Dedifferentiated amniotic fluid mesenchymal stem cell (primary cell): ENCODE measurements around the gene MRPL12.

Experiments used
- DNase-seq: peaks from one replicate; pipeline ENCODE4 v3.0.0-alpha.2; 2016; ENCODE audit errors: extremely low spot score

Gene MRPL12

DNA sequence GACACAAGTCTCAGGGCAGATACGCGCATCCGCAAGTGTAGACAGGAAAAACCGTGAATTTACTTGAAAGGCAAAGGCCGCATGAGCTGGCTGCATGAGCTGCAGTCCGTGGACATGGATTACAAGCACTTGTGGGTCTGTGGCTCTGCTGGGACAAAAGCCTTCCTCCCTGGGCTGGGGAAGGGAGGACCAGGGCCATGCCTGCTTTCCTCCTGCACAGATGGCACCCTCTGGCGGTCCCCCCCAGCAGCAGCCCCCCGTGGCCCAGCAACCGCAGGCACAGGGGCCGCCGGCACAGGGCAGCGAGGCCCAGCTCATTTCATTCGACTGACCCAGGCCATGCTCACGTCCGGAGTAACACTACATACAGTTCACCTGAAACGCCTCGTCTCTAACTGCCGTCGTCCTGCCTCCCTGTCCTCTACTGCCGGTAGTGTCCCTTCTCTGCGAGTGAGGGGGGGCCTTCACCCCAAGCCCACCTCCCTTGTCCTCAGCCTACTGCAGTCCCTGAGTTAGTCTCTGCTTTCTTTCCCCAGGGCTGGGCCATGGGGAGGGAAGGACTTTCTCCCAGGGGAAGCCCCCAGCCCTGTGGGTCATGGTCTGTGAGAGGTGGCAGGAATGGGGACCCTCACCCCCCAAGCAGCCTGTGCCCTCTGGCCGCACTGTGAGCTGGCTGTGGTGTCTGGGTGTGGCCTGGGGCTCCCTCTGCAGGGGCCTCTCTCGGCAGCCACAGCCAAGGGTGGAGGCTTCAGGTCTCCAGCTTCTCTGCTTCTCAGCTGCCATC lies 1.7 kb upstream of the MRPL12 start:
- no peak for DNase-seq

- DNase-seq, result no peak
Observed at GRCh38 chr17:81703747-81704654, 834 bp downstream of the MRPL12 start.

DNA sequence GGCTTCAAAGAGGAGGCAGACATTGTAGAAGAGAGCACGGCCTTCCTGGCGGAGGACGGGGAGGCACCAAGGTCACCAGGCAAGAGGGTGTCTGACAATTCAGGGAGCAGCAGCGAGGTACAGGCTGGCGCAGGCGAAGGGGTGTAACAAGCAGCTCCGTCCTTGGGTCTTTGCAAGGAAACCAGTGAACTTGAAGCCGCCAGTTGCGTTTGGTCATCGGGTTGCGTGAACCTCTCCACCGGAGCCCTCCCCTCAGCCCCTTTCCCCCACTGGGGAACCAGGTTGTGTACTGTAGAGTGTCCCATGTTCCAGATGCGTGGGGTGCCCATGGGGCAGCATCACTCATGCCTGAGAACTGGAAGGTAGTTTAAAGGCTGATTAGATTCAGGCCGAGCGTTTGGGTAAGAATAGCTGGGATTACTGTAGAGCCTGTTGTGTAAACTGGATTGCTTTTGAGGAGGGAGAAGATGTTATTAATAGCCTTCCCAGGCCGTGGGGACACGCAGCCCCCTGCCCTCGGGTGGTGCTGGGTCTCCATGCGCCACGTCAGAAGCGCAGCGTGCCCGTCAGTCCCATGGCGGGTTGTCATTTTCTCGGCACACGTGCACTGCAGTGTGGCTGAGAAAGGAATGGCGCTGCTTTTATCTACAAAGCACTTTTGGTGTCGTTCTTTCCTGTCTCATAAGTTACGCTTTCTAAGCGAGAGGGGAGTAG lies 2.5 kb downstream of the MRPL12 start:
- DNase-seq, result no peak

- DNase-seq, result no peak
Observed at GRCh38 chr17:81706232-81706611, 3.1 kb downstream of the MRPL12 start.

GRCh38 chr17:81706757-81707624 lies 3.8 kb downstream of the MRPL12 start:
- DNase-seq, result no peak

- no peak for DNase-seq
Observed at GRCh38 chr17:81707725-81708646, 4.8 kb downstream of the MRPL12 start.

- no peak for DNase-seq
Observed at GRCh38 chr17:81708739-81709185, 5.6 kb downstream of the MRPL12 start.

DNA sequence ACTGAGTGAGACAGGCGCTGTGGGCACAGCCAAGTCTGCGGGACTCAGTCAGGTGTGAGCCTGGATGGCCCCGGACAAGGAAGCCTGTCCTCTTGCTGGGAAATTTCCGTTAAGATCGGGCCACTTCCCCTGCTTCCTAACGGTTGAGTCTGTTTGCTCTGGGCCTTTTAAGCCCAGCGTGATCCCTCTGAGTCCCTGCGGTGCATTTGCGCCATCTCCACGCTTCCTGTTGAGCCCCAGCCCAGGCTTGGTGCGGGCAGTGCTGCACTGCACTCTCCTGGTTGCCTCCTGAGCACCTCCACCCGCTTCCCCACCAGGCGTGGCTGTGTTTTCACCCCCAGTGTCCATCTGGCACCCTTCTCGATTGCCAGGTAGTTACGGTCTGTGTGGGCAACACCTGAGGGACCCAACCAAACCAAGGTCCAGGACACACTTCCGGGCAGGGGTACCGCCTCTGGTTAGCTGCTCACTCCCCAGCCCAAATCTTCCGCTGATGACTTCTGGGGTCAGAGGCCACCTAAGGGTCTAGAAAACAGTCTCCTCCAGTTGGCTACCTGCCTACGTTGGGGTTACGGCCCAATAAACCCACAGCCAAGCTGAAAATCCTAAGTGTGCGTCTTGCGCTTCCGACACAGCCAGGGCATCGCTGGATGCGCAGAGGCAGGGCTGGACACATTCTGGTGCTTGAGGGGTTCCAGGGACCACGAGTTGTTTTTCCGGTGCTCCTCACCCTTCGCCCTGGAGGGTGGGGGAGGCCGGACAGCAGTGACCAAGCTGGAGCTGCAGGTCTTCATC lies 7.5 kb downstream of the MRPL12 start:
- no peak for DNase-seq

GRCh38 chr17:81711814-81712467 lies 8.8 kb downstream of the MRPL12 start, which contains the start of gene SLC25A10:
Gene SLC25A10, plus strand, starts transcription at chr17:81712284. Its CDS starts 143 bp downstream, at chr17:81712427.
- DNase-seq, result peak; percentile 22

DNA sequence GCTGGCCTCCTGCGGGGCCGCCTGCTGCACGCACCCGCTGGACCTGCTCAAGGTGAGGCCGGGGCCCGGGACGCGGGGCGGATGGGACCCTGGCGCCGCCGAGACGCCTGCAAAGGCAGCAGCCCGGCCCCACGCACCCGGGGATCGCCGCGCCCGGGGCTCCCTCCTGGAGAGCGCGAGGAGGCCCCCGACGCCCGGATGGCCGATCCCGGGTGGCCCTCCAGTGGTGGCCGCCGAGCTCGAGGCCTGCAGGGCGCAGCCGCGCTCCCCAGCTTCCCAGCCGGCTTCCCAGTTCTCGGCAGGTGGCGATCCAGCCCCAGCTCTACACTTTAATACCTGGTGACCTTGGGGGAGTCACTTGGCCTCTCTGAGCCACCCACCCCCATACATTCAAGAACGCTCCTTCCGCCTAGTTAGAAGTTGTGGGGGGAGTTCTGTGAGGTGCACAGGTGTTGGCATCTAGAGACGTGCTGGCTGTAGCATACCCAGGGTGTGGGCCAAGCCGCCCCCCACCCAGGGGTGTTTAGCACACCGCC lies 9.4 kb downstream of the MRPL12 start:
- DNase-seq, result no peak

GRCh38 chr17:81713004-81713555 lies 9.9 kb downstream of the MRPL12 start:
- no peak for DNase-seq

DNA sequence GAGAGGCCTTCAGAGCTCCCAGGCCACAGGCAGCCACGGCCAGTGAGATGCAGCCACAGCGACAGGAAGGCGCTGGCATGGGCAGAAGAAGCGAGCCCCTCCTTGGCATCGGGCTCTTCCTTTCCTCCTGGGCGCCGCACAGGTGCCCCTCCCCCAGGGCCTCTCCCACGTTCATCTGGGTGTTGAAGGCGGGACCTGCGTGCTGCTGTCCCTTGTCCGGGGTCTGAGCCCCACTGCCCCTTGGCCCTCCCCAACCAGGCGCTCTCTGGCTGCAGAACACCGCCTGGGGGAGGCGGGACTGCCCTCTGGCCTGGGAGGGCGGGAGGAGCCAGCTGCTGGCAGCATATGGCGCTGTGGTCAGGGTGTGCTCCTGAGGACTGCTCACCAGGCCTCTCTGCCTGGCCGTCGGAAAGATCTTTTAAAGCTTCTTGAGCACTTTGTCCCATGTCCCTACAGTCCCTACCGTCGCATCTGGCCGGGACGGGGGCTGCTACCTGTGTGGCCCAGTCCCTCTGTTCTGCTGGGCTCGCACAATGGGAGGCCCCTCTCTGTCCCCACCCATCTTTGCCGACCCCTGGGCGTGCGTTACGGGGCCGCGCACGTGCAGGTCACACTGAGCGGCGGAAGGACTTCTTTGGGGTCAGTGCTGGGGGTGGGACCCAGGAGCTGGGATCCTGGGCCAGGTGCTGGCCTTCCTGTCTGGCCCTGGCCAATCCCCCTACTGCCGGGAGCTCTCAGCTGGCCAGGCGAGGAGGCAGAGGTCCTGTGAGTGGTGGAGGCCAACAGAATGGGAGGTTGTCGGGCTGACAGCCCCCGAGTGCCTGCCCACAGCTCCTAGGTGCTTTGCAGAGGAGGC lies 10.6 kb downstream of the MRPL12 start:
- DNase-seq, result no peak

DNA sequence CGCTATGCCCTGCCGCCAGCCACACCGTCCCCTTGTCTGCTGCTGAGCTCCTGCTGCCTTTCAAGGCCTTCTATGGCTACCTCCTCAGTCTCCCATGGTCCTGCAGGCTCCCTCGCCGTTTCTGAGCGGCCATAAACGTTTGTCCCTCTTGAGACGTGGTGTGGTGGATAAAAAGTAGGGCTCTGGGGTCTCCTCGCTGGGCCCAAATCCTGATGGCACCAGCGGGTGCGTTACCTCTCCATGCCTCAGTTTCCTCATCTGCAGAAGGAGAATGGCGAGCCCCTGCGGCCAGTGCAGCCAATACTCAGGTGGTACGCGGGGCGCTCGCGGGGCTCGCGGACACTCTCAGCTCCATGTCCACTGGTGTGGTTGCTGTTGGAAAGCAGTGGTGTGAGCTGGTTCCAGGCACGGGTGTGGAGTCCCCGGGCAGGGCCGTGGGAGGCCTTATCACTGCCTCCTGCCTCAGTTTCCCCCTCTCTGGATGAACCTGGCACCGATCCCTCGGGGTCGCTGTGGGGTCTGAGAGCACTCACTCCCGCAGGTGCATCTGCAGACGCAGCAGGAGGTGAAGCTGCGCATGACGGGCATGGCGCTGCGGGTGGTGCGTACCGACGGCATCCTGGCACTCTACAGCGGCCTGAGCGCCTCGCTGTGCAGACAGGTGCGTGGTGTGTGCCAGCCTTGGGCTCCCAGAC lies 11.4 kb downstream of the MRPL12 start:
- DNase-seq, result no peak

GRCh38 chr17:81715107-81715871 lies 12.1 kb downstream of the MRPL12 start:
- no peak for DNase-seq

DNA sequence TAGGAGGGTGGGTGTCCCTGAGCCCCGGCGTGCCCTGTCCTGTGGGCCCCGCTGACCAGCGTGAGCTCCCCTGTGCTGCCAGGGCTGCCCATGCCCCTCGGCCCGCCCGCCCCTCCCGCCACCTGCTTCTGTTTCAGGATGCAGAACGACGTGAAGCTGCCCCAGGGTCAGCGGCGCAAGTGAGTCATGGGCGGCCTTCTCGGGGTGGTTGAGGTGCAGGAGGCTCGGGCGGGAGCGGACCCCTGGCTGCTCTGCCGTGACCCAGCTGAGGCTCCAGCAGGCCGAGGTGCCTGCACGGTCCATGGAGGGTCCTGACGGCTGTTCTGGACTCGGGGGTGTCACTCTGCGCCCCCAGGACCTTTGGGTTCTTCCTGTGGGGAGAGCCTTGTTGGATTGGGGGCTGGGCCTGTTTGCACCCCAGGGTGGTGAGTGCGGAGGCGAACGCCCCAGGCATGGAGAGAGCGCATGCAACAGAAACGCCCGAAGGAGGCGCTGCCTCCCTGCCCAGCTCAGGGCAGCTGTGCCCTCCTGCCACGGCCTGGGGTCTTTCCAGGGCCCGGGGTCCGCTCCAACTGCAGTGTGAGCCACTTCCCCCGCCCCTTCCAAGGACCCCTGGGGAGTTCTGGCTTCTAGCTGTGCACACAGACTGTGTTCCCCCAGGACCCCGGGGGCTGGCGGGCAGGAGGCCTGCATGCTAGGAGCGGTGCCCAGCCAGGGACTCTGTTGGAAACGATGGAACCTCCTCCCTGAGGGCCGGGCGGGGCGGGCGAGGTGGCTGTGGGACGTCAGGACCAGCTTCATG lies 12.9 kb downstream of the MRPL12 start:
- DNase-seq, result no peak
